Liver (tissue), 9 donors: ENCODE results near the gene SS18L1. TPM values are rescaled to one million over a fixed set of nuclear protein-coding genes. Genes with fewer than 3 reads are reported as not detected.
A peak's percentile ranks its signal among the peaks of the same experiment; 100 is the strongest.

Experiments
- DNase-seq: peaks from one replicate; pipeline ENCODE4 v3.0.0-alpha.2; 2017; ENCODE audit warnings: low spot score
- H3K27ac ChIP-seq, 2 donors: one replicate each; pipeline ENCODE4 v1.7.0; 2013; ENCODE audit warnings: inconsistent platforms in 2 of 2, low read length in 2 of 2, control low read depth in 1 of 2, low read depth in 1 of 2, mild to moderate bottlenecking in 1 of 2
- H3K27me3 ChIP-seq, 4 donors: one replicate each; pipeline versions ENCODE4 v1.6.1 to v1.7.0; 2013; ENCODE audit warnings: low read length in 3 of 4, inconsistent platforms in 1 of 4, mild to moderate bottlenecking in 1 of 4, moderate library complexity in 1 of 4; ENCODE audit not compliant: control insufficient read depth in 4 of 4, insufficient read depth in 4 of 4
- H3K36me3 ChIP-seq, 4 donors: one replicate each; pipeline versions ENCODE4 v1.6.1 to v1.7.0; 2013; ENCODE audit warnings: low read length in 3 of 4, mild to moderate bottlenecking in 3 of 4, low read depth in 1 of 4, moderate library complexity in 1 of 4; ENCODE audit not compliant: control insufficient read depth in 4 of 4, insufficient read depth in 3 of 4
- H3K4me1 ChIP-seq, 4 donors: one replicate each; pipeline versions ENCODE4 v1.6.1 to v1.7.0; 2013; ENCODE audit warnings: low read length in 3 of 4, mild to moderate bottlenecking in 3 of 4, moderate library complexity in 1 of 4; ENCODE audit not compliant: control insufficient read depth in 4 of 4, insufficient read depth in 4 of 4
- H3K4me3 ChIP-seq, 3 donors: one replicate each; pipeline versions ENCODE4 v1.6.1 to v1.7.0; 2013; ENCODE audit warnings: low read length in 3 of 3, control low read depth in 1 of 3, low read depth in 1 of 3, mild to moderate bottlenecking in 1 of 3
- H3K9ac ChIP-seq, 2 donors: one replicate each; pipeline ENCODE4 v1.7.0; 2013; ENCODE audit warnings: low read length in 2 of 2, mild to moderate bottlenecking in 2 of 2, moderate library complexity in 2 of 2, control low read depth in 1 of 2, low read depth in 1 of 2
- H3K9me3 ChIP-seq, 4 donors: one replicate each; pipeline versions ENCODE4 v1.6.1 to v1.7.0; 2013; ENCODE audit warnings: low read length in 3 of 4; ENCODE audit not compliant: control insufficient read depth in 4 of 4
- ATF3 ChIP-seq: IDR thresholded peaks from 2 replicates; pipeline ENCODE4 v1.6.1; 2016; ENCODE audit warnings: antibody characterized with exemption
- CTCF ChIP-seq: fragments of 150-350 bp; IDR thresholded peaks from 2 replicates; pipeline ENCODE4 v1.5.1; 2017; ENCODE audit warnings: improper control_type of control experiment, low read depth, low read length; ENCODE audit not compliant: missing input control
- EGR1 ChIP-seq, 2 donors: IDR thresholded peaks; 2 replicates each; pipeline ENCODE4 v1.6.1; 2016 to 2018; ENCODE audit warnings: antibody characterized with exemption in 2 of 2, low read depth in 2 of 2
- FOXA1 ChIP-seq: IDR thresholded peaks from 2 replicates; pipeline ENCODE4 v1.6.1; 2016; ENCODE audit warnings: antibody characterized with exemption
- FOXA2 ChIP-seq: IDR thresholded peaks from 2 replicates; pipeline ENCODE4 v1.6.1; 2016; ENCODE audit warnings: antibody characterized with exemption
- GABPA ChIP-seq, 2 donors: IDR thresholded peaks in 1 of 2; conservative IDR thresholded peaks in 1 of 2; 2 replicates each; pipeline ENCODE4 v1.6.1; 2016; ENCODE audit warnings: antibody characterized with exemption in 2 of 2, mild to moderate bottlenecking in 1 of 2, moderate library complexity in 1 of 2
- HNF4A ChIP-seq, 2 donors: conservative IDR thresholded peaks; 2 replicates each; pipeline ENCODE4 v1.6.1; 2016; ENCODE audit warnings: antibody characterized with exemption in 2 of 2, mild to moderate bottlenecking in 2 of 2
- HNF4G ChIP-seq: IDR thresholded peaks from 2 replicates; pipeline ENCODE4 v1.6.1; 2016; ENCODE audit warnings: antibody characterized with exemption
- MAX ChIP-seq: IDR thresholded peaks from 2 replicates; pipeline ENCODE4 v1.6.1; 2016; ENCODE audit warnings: antibody characterized with exemption
- NR2F2 ChIP-seq: IDR thresholded peaks from 2 replicates; pipeline ENCODE4 v1.6.1; 2016; ENCODE audit warnings: antibody characterized with exemption
- RAD21 ChIP-seq, 2 donors: IDR thresholded peaks; 2 replicates each; pipeline ENCODE4 v1.6.1; 2016; ENCODE audit warnings: antibody characterized with exemption in 2 of 2, mild to moderate bottlenecking in 2 of 2
- REST ChIP-seq: IDR thresholded peaks from 2 replicates; pipeline ENCODE4 v1.6.1; 2016; ENCODE audit warnings: antibody characterized with exemption, mild to moderate bottlenecking
- RXRA ChIP-seq, 2 donors: IDR thresholded peaks; 2 replicates each; pipeline ENCODE4 v1.6.1; 2017 to 2018; ENCODE audit warnings: antibody characterized with exemption in 2 of 2, mild to moderate bottlenecking in 1 of 2
- TAF1 ChIP-seq: conservative IDR thresholded peaks from 2 replicates; pipeline ENCODE4 v1.6.1; 2016; ENCODE audit warnings: antibody characterized with exemption, mild to moderate bottlenecking
- YY1 ChIP-seq: IDR thresholded peaks from 2 replicates; pipeline ENCODE4 v1.6.1; 2016; ENCODE audit warnings: antibody characterized with exemption, mild to moderate bottlenecking
- ZBTB33 ChIP-seq: IDR thresholded peaks from 2 replicates; pipeline ENCODE4 v1.6.1; 2016; ENCODE audit warnings: antibody characterized with exemption
- WGBS: extraction: QIAGEN DNeasy Blood & Tissue Kit; methylation state at CpG from one replicate; pipeline ENCODE4 v1.1.7; 2013; 5-methylcytosine and 5-hydroxymethylcytosine counted together
- polyA plus RNA-seq, 2 donors: library from polyadenylated mRNA; stranded (reverse) in 1 of 2; unstranded in 1 of 2; fragments of 200-250 nt in 1 of 2; fragments of >200 nt in 1 of 2; fragmentation: Nextera tagmentation in 1 of 2; extraction: Ambion mirVana in 1 of 2; gene quantifications; one replicate each; pipeline versions ENCODE4 v1.2.1 to v1.2.3, GENCODE V29; 2013 to 2015
- total RNA-seq, 2 donors: library from RNA; depleted of rRNA; stranded (reverse); fragments of >200 nt; gene quantifications; one replicate each; pipeline ENCODE4 v1.2.3, GENCODE V29; 2014
- donor health status: healthy.
- donor health status: healthy.
- donor health status: healthy.
- donor health status: healthy.
- donor health status: healthy.

The SS18L1 gene
- total and polyA plus RNA-seq, 4 donors: 6.1 to 24.3 (median 16.7) TPM

GRCh38 chr20:62137478-62138203 is 5.9 kb upstream of the SS18L1 start (continued):
- TF ChIP-seq YY1 (no peak), GABPA (IDR thresholded peaks at IDR 0.05 in 1 of 2, conservative IDR thresholded peaks at IDR 0.05 in 1 of 2) (no peak), MAX (no peak), RXRA (IDR thresholded peaks at IDR 0.05) (no peak), EGR1 (IDR thresholded peaks at IDR 0.05; ENCODE audit: low read depth in 2 of 2) (no peak)

- H3K9ac ChIP-seq: no peak overlapping the region
- no peaks in the 10 kb centered on the region for H3K9me3 ChIP-seq
- H3K36me3 ChIP-seq: peaks cover 17 to 55% (median 45%) of the 10 kb centered on the region in 4 donors
- H3K4me1 ChIP-seq: peaks cover 9 to 42% (median 29%) of the 10 kb centered on the region in 4 donors
- no peaks in the 10 kb centered on the region for H3K27me3 ChIP-seq
- WGBS: 90% methylated on average over 11 of the region's 11 CpGs
- H3K27ac ChIP-seq: no peak overlapping the region
- TF ChIP-seq ZBTB33: no peak
- peak; percentile 47 for TF ChIP-seq REST
- no peak for DNase-seq
- H3K4me3 ChIP-seq: no peak overlapping the region
These were observed 5.4 kb upstream of the SS18L1 start for GRCh38 chr20:62138204-62138543.

- H3K9me3 ChIP-seq: no peaks in the 10 kb centered on the region
- H3K4me3 ChIP-seq: no peak overlapping the region
- H3K4me1 ChIP-seq: peaks cover 9 to 40% (median 27%) of the 10 kb centered on the region in 4 donors
- peaks cover 17 to 54% (median 45%) of the 10 kb centered on the region in 4 donors for H3K36me3 ChIP-seq
- no peak for DNase-seq
- H3K9ac ChIP-seq: no peak overlapping the region
- TF ChIP-seq ATF3 (no peak), FOXA1 (no peak), FOXA2 (no peak), YY1 (no peak), MAX (no peak), CTCF (no peak), HNF4G (no peak), HNF4A (conservative IDR thresholded peaks at IDR 0.05) (no peak), NR2F2 (no peak), RAD21 (IDR thresholded peaks at IDR 0.05) (no peak), TAF1 (no peak), EGR1 (IDR thresholded peaks at IDR 0.05; ENCODE audit: low read depth in 2 of 2) (no peak)
- no peak overlapping the region for H3K27ac ChIP-seq
- 95% methylated on average over 10 of the region's 10 CpGs for WGBS
- no peaks in the 10 kb centered on the region for H3K27me3 ChIP-seq
These were observed 4.7 kb upstream of the SS18L1 start for GRCh38 chr20:62138912-62139311.
